ENCODE results near the gene NPY4R2.
"Not testable (repeated sequence)": the region's sequence is repeated elsewhere in the genome, so short reads cannot be mapped to it uniquely, and the experiment has no call there.

DNA sequence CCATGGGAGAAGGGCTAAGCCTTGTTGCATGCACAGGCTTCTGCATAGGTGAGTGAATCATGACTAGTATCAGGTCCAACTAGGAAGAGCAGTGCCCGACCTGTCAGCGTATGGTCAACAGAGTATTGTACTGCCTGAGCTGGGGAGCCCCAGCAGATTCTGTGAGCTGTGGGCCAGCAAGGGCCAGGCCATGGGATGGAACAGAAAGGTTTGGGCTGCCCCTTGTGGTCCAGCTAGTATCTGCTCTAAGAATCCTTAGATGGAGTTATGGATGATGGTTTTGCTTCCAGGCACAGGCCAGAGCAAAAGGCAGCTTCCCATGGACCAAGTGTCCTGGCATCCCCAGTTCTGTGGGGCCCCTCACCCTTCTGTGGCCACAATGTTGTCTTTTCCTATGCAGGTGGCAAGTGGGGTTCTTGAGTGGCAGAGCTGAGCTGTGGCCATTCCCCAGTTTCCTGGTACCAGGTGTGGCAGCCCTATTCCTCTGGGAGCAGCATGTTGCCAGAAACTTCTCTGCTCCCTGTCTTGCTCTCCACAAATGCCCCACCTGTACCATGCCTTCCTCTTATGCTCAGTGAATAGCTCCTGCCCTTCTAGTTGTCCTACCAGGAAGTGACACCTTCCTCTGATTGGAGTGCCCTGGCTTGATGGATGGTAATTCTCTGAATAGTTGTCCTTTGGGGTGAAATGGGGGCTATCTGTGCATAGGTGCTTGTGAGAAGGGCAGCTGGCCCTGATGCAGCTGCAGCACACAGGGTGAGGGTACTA is 25.8 kb upstream of the NPY4R2 start:
- TF ChIP-seq, protein P1, sequence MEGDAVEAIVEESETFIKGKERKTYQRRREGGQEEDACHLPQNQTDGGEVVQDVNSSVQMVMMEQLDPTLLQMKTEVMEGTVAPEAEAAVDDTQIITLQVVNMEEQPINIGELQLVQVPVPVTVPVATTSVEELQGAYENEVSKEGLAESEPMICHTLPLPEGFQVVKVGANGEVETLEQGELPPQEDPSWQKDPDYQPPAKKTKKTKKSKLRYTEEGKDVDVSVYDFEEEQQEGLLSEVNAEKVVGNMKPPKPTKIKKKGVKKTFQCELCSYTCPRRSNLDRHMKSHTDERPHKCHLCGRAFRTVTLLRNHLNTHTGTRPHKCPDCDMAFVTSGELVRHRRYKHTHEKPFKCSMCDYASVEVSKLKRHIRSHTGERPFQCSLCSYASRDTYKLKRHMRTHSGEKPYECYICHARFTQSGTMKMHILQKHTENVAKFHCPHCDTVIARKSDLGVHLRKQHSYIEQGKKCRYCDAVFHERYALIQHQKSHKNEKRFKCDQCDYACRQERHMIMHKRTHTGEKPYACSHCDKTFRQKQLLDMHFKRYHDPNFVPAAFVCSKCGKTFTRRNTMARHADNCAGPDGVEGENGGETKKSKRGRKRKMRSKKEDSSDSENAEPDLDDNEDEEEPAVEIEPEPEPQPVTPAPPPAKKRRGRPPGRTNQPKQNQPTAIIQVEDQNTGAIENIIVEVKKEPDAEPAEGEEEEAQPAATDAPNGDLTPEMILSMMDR (IDR thresholded peaks at IDR 0.05), result not testable (repeated sequence)
- not testable (repeated sequence) for TF ChIP-seq POLR2A (IDR thresholded peaks at IDR 0.05)
